GM23338 (cell line): ENCODE data around the gene PPP6R2.

Experiments used
- CREB1 ChIP-seq: fragments of 250-450 bp; sonication (Bioruptor Pico); IDR thresholded peaks from 2 replicates; pipeline ENCODE4 v1.5.0; 2020; ENCODE audit warnings: low read depth, mild to moderate bottlenecking, moderate library complexity
- EZH2 ChIP-seq: fragments of 200-600 bp; sonication (generic); IDR thresholded peaks from one replicate; pipeline ENCODE4 v1.8.0; 2017; ENCODE audit warnings: antibody characterized with exemption, mild to moderate bottlenecking, low read depth; ENCODE audit not compliant: unreplicated experiment
- EZH2phosphoT487 ChIP-seq: fragments of 200-600 bp; sonication (generic); IDR thresholded peaks from one replicate; pipeline ENCODE4 v1.8.1; 2018; ENCODE audit warnings: antibody characterized with exemption; ENCODE audit not compliant: unreplicated experiment
- JUNB ChIP-seq: IDR thresholded peaks from one replicate; pipeline ENCODE4 v1.6.1; 2016; ENCODE audit warnings: antibody characterized with exemption; ENCODE audit not compliant: unreplicated experiment
- NANOG ChIP-seq: IDR thresholded peaks from 2 replicates; pipeline ENCODE4 v1.6.1; 2016; ENCODE audit warnings: antibody characterized with exemption, borderline replicate concordance
- POLR2AphosphoS5 ChIP-seq: IDR thresholded peaks from 2 replicates; pipeline ENCODE4 v1.6.1; 2016; ENCODE audit warnings: antibody characterized with exemption, low read depth
- STAT1 ChIP-seq: IDR thresholded peaks from one replicate; pipeline ENCODE4 v1.6.1; 2016; ENCODE audit warnings: antibody characterized with exemption; ENCODE audit not compliant: unreplicated experiment
- ZNF114 ChIP-seq: fragments of 250-450 bp; sonication (Bioruptor Pico); IDR thresholded peaks from 2 replicates; pipeline ENCODE4 v1.5.0; 2020; ENCODE audit warnings: mild to moderate bottlenecking, moderate library complexity
- TF ChIP-seq, protein P1 (sequence below), 2 experiments: fragments of 200-600 bp in 1 of 2; sonication (generic) in 1 of 2; conservative IDR thresholded peaks; 2 replicates each; pipeline versions ENCODE4 v1.5.1 to v1.6.1; 2016 to 2017; ENCODE audit warnings: antibody characterized with exemption in 2 of 2, low read depth in 2 of 2, mild to moderate bottlenecking in 2 of 2, moderate library complexity in 1 of 2
- TF ChIP-seq, protein P2 (sequence below): IDR thresholded peaks from one replicate; pipeline ENCODE4 v1.6.1; 2018; ENCODE audit warnings: antibody characterized with exemption; ENCODE audit not compliant: unreplicated experiment
- TF ChIP-seq, protein P3 (sequence below): fragments of 250-450 bp; sonication (Bioruptor Pico); IDR thresholded peaks from 2 replicates; pipeline ENCODE4 v1.5.0; 2020; ENCODE audit warnings: mild to moderate bottlenecking, moderate library complexity
- TF ChIP-seq, protein P4 (sequence below): IDR thresholded peaks from 2 replicates; pipeline ENCODE4 v1.6.1; 2016; ENCODE audit warnings: antibody characterized with exemption

DNA sequence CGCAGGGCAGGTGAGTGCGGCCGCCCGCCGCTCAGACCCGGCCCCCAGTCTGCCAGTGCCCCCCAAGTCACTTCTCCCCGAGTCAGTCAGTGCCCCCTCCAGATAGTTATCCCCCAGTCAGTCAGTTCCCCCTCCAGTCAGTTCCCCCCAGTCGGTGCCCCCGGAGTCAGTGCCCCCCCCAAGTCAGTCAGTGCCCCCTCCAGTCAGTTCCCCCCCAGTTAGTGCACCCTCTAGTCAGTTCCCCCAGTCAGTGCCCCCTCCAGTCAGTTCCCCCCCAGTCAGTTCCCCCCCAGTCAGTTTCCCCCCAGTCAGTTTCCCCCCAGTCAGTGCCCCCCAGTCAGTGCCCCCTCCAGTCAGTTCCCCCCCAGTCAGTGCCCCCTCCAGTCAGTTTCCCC lies 411 bp downstream of the PPP6R2 start:
- TF ChIP-seq, protein P1, sequence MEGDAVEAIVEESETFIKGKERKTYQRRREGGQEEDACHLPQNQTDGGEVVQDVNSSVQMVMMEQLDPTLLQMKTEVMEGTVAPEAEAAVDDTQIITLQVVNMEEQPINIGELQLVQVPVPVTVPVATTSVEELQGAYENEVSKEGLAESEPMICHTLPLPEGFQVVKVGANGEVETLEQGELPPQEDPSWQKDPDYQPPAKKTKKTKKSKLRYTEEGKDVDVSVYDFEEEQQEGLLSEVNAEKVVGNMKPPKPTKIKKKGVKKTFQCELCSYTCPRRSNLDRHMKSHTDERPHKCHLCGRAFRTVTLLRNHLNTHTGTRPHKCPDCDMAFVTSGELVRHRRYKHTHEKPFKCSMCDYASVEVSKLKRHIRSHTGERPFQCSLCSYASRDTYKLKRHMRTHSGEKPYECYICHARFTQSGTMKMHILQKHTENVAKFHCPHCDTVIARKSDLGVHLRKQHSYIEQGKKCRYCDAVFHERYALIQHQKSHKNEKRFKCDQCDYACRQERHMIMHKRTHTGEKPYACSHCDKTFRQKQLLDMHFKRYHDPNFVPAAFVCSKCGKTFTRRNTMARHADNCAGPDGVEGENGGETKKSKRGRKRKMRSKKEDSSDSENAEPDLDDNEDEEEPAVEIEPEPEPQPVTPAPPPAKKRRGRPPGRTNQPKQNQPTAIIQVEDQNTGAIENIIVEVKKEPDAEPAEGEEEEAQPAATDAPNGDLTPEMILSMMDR (conservative IDR thresholded peaks at IDR 0.05; ENCODE audit: low read depth in 2 of 2) = no peak
- TF ChIP-seq POLR2AphosphoS5 (no peak), CREB1 (CRISPR knock-in tag) (no peak), JUNB (no peak), EZH2phosphoT487 (no peak), EZH2 (no peak), ZNF114 (CRISPR knock-in tag) (no peak), STAT1 (no peak), NANOG (no peak)
- TF ChIP-seq, protein P2, sequence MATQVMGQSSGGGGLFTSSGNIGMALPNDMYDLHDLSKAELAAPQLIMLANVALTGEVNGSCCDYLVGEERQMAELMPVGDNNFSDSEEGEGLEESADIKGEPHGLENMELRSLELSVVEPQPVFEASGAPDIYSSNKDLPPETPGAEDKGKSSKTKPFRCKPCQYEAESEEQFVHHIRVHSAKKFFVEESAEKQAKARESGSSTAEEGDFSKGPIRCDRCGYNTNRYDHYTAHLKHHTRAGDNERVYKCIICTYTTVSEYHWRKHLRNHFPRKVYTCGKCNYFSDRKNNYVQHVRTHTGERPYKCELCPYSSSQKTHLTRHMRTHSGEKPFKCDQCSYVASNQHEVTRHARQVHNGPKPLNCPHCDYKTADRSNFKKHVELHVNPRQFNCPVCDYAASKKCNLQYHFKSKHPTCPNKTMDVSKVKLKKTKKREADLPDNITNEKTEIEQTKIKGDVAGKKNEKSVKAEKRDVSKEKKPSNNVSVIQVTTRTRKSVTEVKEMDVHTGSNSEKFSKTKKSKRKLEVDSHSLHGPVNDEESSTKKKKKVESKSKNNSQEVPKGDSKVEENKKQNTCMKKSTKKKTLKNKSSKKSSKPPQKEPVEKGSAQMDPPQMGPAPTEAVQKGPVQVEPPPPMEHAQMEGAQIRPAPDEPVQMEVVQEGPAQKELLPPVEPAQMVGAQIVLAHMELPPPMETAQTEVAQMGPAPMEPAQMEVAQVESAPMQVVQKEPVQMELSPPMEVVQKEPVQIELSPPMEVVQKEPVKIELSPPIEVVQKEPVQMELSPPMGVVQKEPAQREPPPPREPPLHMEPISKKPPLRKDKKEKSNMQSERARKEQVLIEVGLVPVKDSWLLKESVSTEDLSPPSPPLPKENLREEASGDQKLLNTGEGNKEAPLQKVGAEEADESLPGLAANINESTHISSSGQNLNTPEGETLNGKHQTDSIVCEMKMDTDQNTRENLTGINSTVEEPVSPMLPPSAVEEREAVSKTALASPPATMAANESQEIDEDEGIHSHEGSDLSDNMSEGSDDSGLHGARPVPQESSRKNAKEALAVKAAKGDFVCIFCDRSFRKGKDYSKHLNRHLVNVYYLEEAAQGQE = no peak
- TF ChIP-seq, protein P3, sequence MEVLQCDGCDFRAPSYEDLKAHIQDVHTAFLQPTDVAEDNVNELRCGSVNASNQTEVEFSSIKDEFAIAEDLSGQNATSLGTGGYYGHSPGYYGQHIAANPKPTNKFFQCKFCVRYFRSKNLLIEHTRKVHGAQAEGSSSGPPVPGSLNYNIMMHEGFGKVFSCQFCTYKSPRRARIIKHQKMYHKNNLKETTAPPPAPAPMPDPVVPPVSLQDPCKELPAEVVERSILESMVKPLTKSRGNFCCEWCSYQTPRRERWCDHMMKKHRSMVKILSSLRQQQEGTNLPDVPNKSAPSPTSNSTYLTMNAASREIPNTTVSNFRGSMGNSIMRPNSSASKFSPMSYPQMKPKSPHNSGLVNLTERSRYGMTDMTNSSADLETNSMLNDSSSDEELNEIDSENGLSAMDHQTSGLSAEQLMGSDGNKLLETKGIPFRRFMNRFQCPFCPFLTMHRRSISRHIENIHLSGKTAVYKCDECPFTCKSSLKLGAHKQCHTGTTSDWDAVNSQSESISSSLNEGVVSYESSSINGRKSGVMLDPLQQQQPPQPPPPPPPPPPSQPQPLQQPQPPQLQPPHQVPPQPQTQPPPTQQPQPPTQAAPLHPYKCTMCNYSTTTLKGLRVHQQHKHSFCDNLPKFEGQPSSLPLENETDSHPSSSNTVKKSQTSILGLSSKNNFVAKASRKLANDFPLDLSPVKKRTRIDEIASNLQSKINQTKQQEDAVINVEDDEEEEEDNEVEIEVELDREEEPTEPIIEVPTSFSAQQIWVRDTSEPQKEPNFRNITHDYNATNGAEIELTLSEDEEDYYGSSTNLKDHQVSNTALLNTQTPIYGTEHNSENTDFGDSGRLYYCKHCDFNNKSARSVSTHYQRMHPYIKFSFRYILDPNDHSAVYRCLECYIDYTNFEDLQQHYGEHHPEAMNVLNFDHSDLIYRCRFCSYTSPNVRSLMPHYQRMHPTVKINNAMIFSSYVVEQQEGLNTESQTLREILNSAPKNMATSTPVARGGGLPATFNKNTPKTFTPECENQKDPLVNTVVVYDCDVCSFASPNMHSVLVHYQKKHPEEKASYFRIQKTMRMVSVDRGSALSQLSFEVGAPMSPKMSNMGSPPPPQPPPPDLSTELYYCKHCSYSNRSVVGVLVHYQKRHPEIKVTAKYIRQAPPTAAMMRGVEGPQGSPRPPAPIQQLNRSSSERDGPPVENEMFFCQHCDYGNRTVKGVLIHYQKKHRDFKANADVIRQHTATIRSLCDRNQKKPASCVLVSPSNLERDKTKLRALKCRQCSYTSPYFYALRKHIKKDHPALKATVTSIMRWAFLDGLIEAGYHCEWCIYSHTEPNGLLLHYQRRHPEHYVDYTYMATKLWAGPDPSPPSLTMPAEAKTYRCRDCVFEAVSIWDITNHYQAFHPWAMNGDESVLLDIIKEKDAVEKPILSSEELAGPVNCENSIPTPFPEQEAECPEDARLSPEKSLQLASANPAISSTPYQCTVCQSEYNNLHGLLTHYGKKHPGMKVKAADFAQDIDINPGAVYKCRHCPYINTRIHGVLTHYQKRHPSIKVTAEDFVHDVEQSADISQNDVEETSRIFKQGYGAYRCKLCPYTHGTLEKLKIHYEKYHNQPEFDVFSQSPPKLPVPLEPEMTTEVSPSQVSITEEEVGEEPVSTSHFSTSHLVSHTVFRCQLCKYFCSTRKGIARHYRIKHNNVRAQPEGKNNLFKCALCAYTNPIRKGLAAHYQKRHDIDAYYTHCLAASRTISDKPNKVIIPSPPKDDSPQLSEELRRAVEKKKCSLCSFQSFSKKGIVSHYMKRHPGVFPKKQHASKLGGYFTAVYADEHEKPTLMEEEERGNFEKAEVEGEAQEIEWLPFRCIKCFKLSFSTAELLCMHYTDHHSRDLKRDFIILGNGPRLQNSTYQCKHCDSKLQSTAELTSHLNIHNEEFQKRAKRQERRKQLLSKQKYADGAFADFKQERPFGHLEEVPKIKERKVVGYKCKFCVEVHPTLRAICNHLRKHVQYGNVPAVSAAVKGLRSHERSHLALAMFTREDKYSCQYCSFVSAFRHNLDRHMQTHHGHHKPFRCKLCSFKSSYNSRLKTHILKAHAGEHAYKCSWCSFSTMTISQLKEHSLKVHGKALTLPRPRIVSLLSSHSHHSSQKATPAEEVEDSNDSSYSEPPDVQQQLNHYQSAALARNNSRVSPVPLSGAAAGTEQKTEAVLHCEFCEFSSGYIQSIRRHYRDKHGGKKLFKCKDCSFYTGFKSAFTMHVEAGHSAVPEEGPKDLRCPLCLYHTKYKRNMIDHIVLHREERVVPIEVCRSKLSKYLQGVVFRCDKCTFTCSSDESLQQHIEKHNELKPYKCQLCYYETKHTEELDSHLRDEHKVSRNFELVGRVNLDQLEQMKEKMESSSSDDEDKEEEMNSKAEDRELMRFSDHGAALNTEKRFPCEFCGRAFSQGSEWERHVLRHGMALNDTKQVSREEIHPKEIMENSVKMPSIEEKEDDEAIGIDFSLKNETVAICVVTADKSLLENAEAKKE (CRISPR knock-in tag) = no peak
- TF ChIP-seq, protein P4, sequence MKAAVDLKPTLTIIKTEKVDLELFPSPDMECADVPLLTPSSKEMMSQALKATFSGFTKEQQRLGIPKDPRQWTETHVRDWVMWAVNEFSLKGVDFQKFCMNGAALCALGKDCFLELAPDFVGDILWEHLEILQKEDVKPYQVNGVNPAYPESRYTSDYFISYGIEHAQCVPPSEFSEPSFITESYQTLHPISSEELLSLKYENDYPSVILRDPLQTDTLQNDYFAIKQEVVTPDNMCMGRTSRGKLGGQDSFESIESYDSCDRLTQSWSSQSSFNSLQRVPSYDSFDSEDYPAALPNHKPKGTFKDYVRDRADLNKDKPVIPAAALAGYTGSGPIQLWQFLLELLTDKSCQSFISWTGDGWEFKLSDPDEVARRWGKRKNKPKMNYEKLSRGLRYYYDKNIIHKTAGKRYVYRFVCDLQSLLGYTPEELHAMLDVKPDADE = no peak
